Upper lobe of left lung (tissue), 6 donors: Measurements from ENCODE around the gene SMAD6. TPM values are rescaled to one million over a fixed set of nuclear protein-coding genes. Genes with fewer than 3 reads are reported as not detected.

Source experiments
- ATAC-seq, 2 donors: fragments of 200-7000 bp; cut with Tn5 transposase; one replicate each; pipeline ENCODE4 v1.9.1; 2022; ENCODE audit warnings: mild to moderate bottlenecking in 2 of 2, moderate library complexity in 2 of 2; ENCODE audit not compliant: low FRiP score in 2 of 2
- DNase-seq, 2 donors: peaks; one replicate each; pipeline ENCODE4 v3.0.0-alpha.2; 2019 to 2020
- H3K27ac ChIP-seq, 4 donors: fragments of 200-600 bp; sonication (generic); one replicate each; pipeline ENCODE4 v1.5.1; 2016 to 2019
- H3K27me3 ChIP-seq, 4 donors: fragments of 200-600 bp; sonication (generic); one replicate each; pipeline ENCODE4 v1.5.1; 2017 to 2019
- H3K36me3 ChIP-seq, 4 donors: fragments of 200-600 bp; sonication (generic); one replicate each; pipeline ENCODE4 v1.5.1; 2016 to 2019
- H3K4me1 ChIP-seq, 4 donors: fragments of 200-600 bp; sonication (generic); one replicate each; pipeline ENCODE4 v1.5.1; 2018 to 2019
- H3K4me3 ChIP-seq, 4 donors: fragments of 200-600 bp; sonication (generic); one replicate each; pipeline ENCODE4 v1.5.1; 2017 to 2019; ENCODE audit warnings: mild to moderate bottlenecking in 2 of 4, moderate library complexity in 1 of 4
- H3K9me3 ChIP-seq, 4 donors: fragments of 200-600 bp; sonication (generic); one replicate each; pipeline ENCODE4 v1.5.1; 2018 to 2019
- CTCF ChIP-seq, 6 experiments: fragments of 450-650 bp in 4 of 6; fragments of 200-600 bp in 2 of 6; sonication (generic) in 2 of 6; IDR thresholded peaks; one replicate each; pipeline ENCODE4 v1.5.1; 2016 to 2019; ENCODE audit warnings: antibody characterized with exemption in 6 of 6
- EP300 ChIP-seq, 4 donors: sonication (generic); formaldehyde crosslinking; IDR thresholded peaks; one replicate each; pipeline ENCODE4 v1.5.1; 2017; ENCODE audit warnings: antibody characterized with exemption in 4 of 4, control low read depth in 2 of 4
- POLR2A ChIP-seq, 4 donors: fragments of 450-650 bp; IDR thresholded peaks; one replicate each; pipeline ENCODE4 v1.5.1; 2016 to 2017; ENCODE audit warnings: antibody characterized with exemption in 4 of 4, mild to moderate bottlenecking in 2 of 4
- POLR2AphosphoS5 ChIP-seq, 2 donors: sonication (generic); formaldehyde crosslinking; IDR thresholded peaks; one replicate each; pipeline ENCODE4 v1.5.1; 2017; ENCODE audit warnings: antibody characterized with exemption in 2 of 2
- WGBS, 2 donors: methylation state at CpG; one replicate each; pipeline ENCODE4 v1.1.5; 2017 to 2018; 5-methylcytosine and 5-hydroxymethylcytosine counted together
- total RNA-seq, 6 donors: library from RNA; depleted of rRNA in 4 of 6; stranded (reverse); fragments of >200 nt in 4 of 6; gene quantifications; one replicate each; pipeline versions ENCODE4 v1.1.0 to v1.2.1, GENCODE V29; 2016 to 2021
- donor health status: DM: no; HTN: no; CAD: no; lungs with moderate emphysema.
- donor health status: DM: no; HTN: yes; CAD: no; lungs with severe emphysema.

SMAD6 gene
- total RNA-seq, 6 donors from 2014 or later = 76.6 to 377 (median 102) TPM

DNA sequence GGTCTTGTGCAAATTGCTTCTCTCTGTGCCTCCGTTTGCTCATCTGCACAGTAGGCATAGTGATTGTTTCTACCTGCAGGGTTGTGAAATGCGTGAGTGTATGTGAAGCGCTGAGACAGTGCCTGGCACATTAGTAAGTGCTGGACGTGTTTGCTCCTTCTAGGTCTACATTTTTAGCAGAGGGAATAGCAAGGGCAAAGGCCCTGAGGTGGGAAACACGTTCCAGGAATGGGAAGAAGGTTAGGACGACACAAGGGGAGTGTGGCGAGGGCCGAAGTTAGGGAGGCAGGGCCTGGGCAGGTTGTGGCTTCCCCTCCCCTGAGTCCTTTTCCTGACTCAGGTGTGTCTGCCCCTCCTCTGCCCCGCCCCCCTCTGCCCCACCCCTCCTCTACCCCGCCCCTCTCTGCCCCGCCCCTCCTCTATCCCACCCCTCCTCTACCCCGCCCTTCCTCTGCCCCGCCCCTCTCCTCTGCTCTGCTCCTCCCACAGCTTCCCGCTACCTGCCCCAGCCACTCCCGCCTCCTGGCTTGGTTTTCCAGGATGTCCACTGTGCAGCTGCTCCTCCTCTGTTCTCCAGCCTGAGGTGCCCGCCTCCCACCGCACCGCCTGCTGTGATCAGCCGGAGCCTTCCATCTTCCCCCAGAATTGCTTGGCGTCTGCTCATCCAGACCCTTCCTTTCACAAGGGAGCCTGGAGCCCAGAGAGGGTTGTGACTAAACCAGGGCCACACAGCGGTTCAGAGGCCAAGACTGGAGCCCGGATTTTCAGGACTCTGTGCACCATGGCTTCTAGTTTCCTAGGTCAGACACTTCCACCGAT lies 31.1 kb upstream of the SMAD6 start:
- H3K9me3 ChIP-seq = no peaks in the 10 kb centered on the region
- H3K4me3 ChIP-seq = no peak overlapping the region
- peak; percentile 56 to 87 for DNase-seq
- ATAC-seq = peak; percentile 53 to 64
- no peaks in the 10 kb centered on the region for H3K27me3 ChIP-seq
- H3K27ac ChIP-seq = no peak overlapping the region
- H3K4me1 ChIP-seq = peaks cover 0 to 14% (median 6%) of the 10 kb centered on the region in 4 donors
- WGBS, 2 donors = 64 to 66% methylated on average over 22 of the region's 23 CpGs
- H3K36me3 ChIP-seq = peaks cover 0 to 3% (median 0%) of the 10 kb centered on the region in 4 donors
- TF ChIP-seq POLR2AphosphoS5 (IDR thresholded peaks at IDR 0.05) = no peak
- no peak for TF ChIP-seq CTCF (IDR thresholded peaks at IDR 0.05)
- no peak for TF ChIP-seq EP300 (IDR thresholded peaks at IDR 0.05)
- no peak for TF ChIP-seq POLR2A (IDR thresholded peaks at IDR 0.05)

- 71% methylated on average over 5 of the region's 5 CpGs for WGBS, 2 donors
- TF ChIP-seq EP300 (IDR thresholded peaks at IDR 0.05) (no peak), POLR2A (IDR thresholded peaks at IDR 0.05) (no peak), POLR2AphosphoS5 (IDR thresholded peaks at IDR 0.05) (no peak), CTCF (IDR thresholded peaks at IDR 0.05) (no peak)
Measured at GRCh38 chr15:66672867-66673266, 29.2 kb upstream of the SMAD6 start.

DNA sequence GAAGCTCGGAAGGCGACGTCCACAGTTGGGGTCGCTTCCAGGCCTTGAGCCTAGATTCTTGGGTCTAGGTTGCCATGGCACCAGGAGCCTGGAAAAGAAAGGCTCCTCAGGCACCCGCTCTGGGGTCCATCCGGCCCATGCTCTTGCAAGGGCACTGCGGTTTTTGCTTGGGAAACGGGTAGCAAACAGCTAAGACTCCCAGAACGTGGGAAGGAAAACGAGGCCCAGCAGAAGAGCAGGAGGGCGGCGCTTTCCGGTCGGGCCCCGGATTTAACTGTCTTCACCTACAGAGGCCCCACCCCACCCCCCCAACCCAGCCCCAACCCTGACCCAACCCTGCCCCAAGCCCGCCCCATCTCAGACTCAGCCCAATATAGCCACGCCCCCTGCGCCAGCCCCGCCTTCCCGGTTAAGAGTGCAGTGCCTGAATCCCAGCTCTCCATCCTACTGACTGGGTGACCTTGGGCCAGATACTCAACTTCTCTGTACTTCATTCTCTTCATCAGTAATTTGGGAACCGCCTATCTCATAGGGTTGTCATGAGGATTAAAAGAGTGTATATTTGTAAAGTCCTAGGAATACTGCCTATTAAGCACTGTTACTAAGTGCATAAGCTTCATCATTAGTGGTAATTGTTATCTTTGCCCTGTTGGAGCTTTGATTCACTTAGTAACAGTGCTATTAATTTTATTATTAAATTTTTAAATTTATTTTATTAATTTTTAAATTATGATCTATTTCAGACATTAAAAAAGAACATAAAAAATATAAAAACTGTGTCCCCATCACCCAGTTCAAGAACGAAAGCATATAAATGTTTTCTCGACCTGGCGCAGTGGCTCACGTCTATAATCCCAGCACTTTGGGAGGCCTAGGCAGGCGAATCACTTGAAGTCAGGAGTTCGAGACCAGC lies 28.4 kb upstream of the SMAD6 start:
- Histone ChIP-seq H3K27me3 (no peaks in the 10 kb centered on the region), H3K9me3 (no peaks in the 10 kb centered on the region), H3K36me3 (peaks cover 0 to 3% (median 0%) of the 10 kb centered on the region in 4 donors), H3K27ac (no peak overlapping the region), H3K4me3 (no peak overlapping the region), H3K4me1 (peaks cover 3 to 24% (median 13%) of the 10 kb centered on the region in 4 donors)
- TF ChIP-seq POLR2AphosphoS5 (IDR thresholded peaks at IDR 0.05) (no peak), CTCF (IDR thresholded peaks at IDR 0.05) (no peak), EP300 (IDR thresholded peaks at IDR 0.05) (no peak), POLR2A (IDR thresholded peaks at IDR 0.05) (no peak)
- WGBS, 2 donors = 76 to 82% methylated on average over 17 to 26 of the region's 27 CpGs
- peak; percentile 70 to 89 for DNase-seq
- peak in 1 of 2 donors; percentile 50 for ATAC-seq

More at GRCh38 chr15:66672867-66673266, 29.2 kb upstream of the SMAD6 start:
- Histone ChIP-seq H3K27me3 (no peaks in the 10 kb centered on the region), H3K4me3 (no peak overlapping the region), H3K9me3 (no peaks in the 10 kb centered on the region), H3K4me1 (peaks cover 0 to 16% (median 7%) of the 10 kb centered on the region in 4 donors), H3K27ac (no peak overlapping the region), H3K36me3 (peaks cover 0 to 3% (median 0%) of the 10 kb centered on the region in 4 donors)
- DNase-seq (no peak), ATAC-seq (no peak)

GRCh38 chr15:66674756-66675155 lies 27.3 kb upstream of the SMAD6 start:
- 56 to 65% methylated on average over 4 of the region's 4 CpGs for WGBS, 2 donors
- TF ChIP-seq EP300 (IDR thresholded peaks at IDR 0.05) (no peak), POLR2A (IDR thresholded peaks at IDR 0.05) (no peak)
- ATAC-seq = no peak
- Histone ChIP-seq H3K27me3 (no peaks in the 10 kb centered on the region), H3K9me3 (no peaks in the 10 kb centered on the region), H3K4me1 (peaks cover 3 to 31% (median 21%) of the 10 kb centered on the region in 4 donors), H3K4me3 (no peak overlapping the region), H3K36me3 (peaks cover 0 to 3% (median 0%) of the 10 kb centered on the region in 4 donors), H3K27ac (peak overlapping the region in 1 of 4 donors; percentile 30)
- no peak for DNase-seq

GRCh38 chr15:66675446-66675845 lies 26.6 kb upstream of the SMAD6 start:
- Histone ChIP-seq H3K4me3 (no peak overlapping the region), H3K36me3 (peaks cover 0 to 3% (median 0%) of the 10 kb centered on the region in 4 donors), H3K27ac (peak overlapping the region in 2 of 4 donors; percentile 9 to 30), H3K9me3 (no peaks in the 10 kb centered on the region), H3K27me3 (no peaks in the 10 kb centered on the region), H3K4me1 (peaks cover 7 to 31% (median 26%) of the 10 kb centered on the region in 4 donors)
- DNase-seq = no peak
- no peak for TF ChIP-seq POLR2A (IDR thresholded peaks at IDR 0.05)
- TF ChIP-seq EP300 (IDR thresholded peaks at IDR 0.05) = no peak
- TF ChIP-seq POLR2AphosphoS5 (IDR thresholded peaks at IDR 0.05) = no peak
- 43 to 60% methylated on average over 1 of the region's 1 CpG for WGBS, 2 donors
- ATAC-seq = no peak
